Endothelial cell of umbilical vein (primary cell): Measurements from ENCODE around the gene MAPKBP1. TPM values are rescaled to one million over a fixed set of nuclear protein-coding genes. Genes with fewer than 3 reads are reported as not detected.

ENCODE experiments used
- BruUV-seq: library from RNA; stranded (reverse); fragments of 400-500 nt; replicated peaks from 2 replicates; lab custom pipeline; 2021; lab: Mats Ljungman, UMichigan
- CTCF ChIA-PET: fragments of 300-600, 350-600 bp; sonication (Branson Sonifier 250); formaldehyde crosslinking; loops from one replicate; lab custom pipeline; 2021; ENCODE audit warnings: antibody characterized with exemption, inconsistent platforms; lab: Charles Lee
- POLR2A ChIA-PET: fragments of 300-600, 350-600 bp; sonication (Branson Sonifier 250); formaldehyde crosslinking; loops from one replicate; lab custom pipeline; 2021; ENCODE audit warnings: antibody characterized with exemption, inconsistent platforms; lab: Charles Lee
- DNase-seq: peaks from one replicate; pipeline ENCODE4 v3.0.0-alpha.2; 2011; ENCODE audit warnings: low read depth, low spot score
- FAIRE-seq: peaks from 2 replicates; lab custom pipeline; 2011; peaks lifted over from hg19 to GRCh38; lab: Jason Lieb, UNC
- H2AFZ ChIP-seq: 2 replicates; pipeline ENCODE4 v1.6.0; 2012; ENCODE audit warnings: low read depth, low read length, control low read depth, inconsistent platforms
- H3K27ac ChIP-seq: 2 replicates; pipeline ENCODE4 v1.5.1; 2011; ENCODE audit warnings: low read depth, mild to moderate bottlenecking, control low read depth, low read length, moderate library complexity; ENCODE audit not compliant: insufficient read depth
- H3K27me3 ChIP-seq, 2 experiments: 2 replicates each; pipeline versions ENCODE4 v1.6.0 to v1.6.1; 2011; ENCODE audit warnings: low read length in 2 of 2, mixed read lengths in 1 of 2; ENCODE audit not compliant: control insufficient read depth in 2 of 2, insufficient read depth in 2 of 2
- H3K36me3 ChIP-seq, 2 experiments: 2 replicates in 1 of 2; 3 replicates in 1 of 2; pipeline ENCODE4 v1.5.1; 2011; ENCODE audit warnings: low read length in 2 of 2, mild to moderate bottlenecking in 1 of 2, moderate library complexity in 1 of 2; ENCODE audit not compliant: control insufficient read depth in 2 of 2, insufficient read depth in 2 of 2; ENCODE audit errors: extremely low read depth in 1 of 2
- H3K4me1 ChIP-seq: 3 replicates; pipeline ENCODE4 v1.5.1; 2011; ENCODE audit warnings: mild to moderate bottlenecking, low read length; ENCODE audit not compliant: control insufficient read depth, insufficient read depth; ENCODE audit errors: extremely low read depth
- H3K4me2 ChIP-seq: 2 replicates; pipeline ENCODE4 v1.6.1; 2011; ENCODE audit warnings: low read length, control low read depth, mixed read lengths; ENCODE audit not compliant: insufficient read depth
- H3K4me3 ChIP-seq, 3 experiments: fragments of 200-600 bp in 1 of 3; sonication (generic), shearing (Covaris generic) in 1 of 3; replicated peaks in 1 of 3; 2 replicates each; pipeline ENCODE4 v1.5.1; 2011 to 2016; ENCODE audit warnings: control low read depth in 3 of 3, low read length in 3 of 3, mild to moderate bottlenecking in 2 of 3, inconsistent platforms in 1 of 3, low read depth in 1 of 3, moderate library complexity in 1 of 3; ENCODE audit not compliant: insufficient read depth in 1 of 3
- H3K79me2 ChIP-seq: 2 replicates; pipeline ENCODE4 v1.6.0; 2012; ENCODE audit warnings: low read length, inconsistent platforms; ENCODE audit not compliant: control insufficient read depth, insufficient read depth
- H3K9ac ChIP-seq: replicated peaks from 2 replicates; pipeline ENCODE3; 2011; ENCODE audit warnings: low read length, control low read depth; ENCODE audit not compliant: insufficient read depth; ENCODE audit errors: extremely low read depth
- H3K9me1 ChIP-seq: replicated peaks from 3 replicates; pipeline ENCODE4 v1.6.0; 2011; ENCODE audit warnings: mild to moderate bottlenecking, low read length; ENCODE audit not compliant: control insufficient read depth, insufficient read depth; ENCODE audit errors: extremely low read depth
- H3K9me3 ChIP-seq: replicated peaks from 2 replicates; pipeline ENCODE4 v1.5.1; 2012; ENCODE audit warnings: low read length, inconsistent platforms; ENCODE audit not compliant: control insufficient read depth, insufficient read depth
- H4K20me1 ChIP-seq: replicated peaks from 2 replicates; pipeline ENCODE3; 2011; ENCODE audit warnings: mild to moderate bottlenecking, low read length; ENCODE audit not compliant: control insufficient read depth, insufficient read depth; ENCODE audit errors: extremely low read depth
- CTCF ChIP-seq, 2 donors: IDR thresholded peaks; 1 replicate in 1 of 2; 2 replicates in 1 of 2; pipeline ENCODE4 v1.5.1; 2011; ENCODE audit warnings: low read length in 2 of 2, mild to moderate bottlenecking in 2 of 2, moderate library complexity in 2 of 2, control low read depth in 1 of 2, inconsistent platforms in 1 of 2, low read depth in 1 of 2; ENCODE audit not compliant: insufficient read depth in 1 of 2; ENCODE audit errors: extremely low read depth in 1 of 2
- EZH2 ChIP-seq: IDR thresholded peaks from 2 replicates; pipeline ENCODE4 v1.6.1; 2012; ENCODE audit warnings: borderline replicate concordance, low read depth, mild to moderate bottlenecking, moderate library complexity, low read length, inconsistent platforms; ENCODE audit not compliant: severe bottlenecking
- FOS ChIP-seq: IDR thresholded peaks from 2 replicates; pipeline ENCODE4 v1.6.1; 2011; ENCODE audit warnings: mild to moderate bottlenecking, low read length, moderate library complexity, borderline replicate concordance; ENCODE audit not compliant: insufficient read depth
- GATA2 ChIP-seq: IDR thresholded peaks from 2 replicates; pipeline ENCODE4 v1.7.0; 2011; ENCODE audit warnings: low read depth, mild to moderate bottlenecking, moderate library complexity, mixed read lengths, low read length; ENCODE audit not compliant: insufficient read length, insufficient read depth
- JUN ChIP-seq: IDR thresholded peaks from 2 replicates; pipeline ENCODE4 v1.6.1; 2011; ENCODE audit warnings: borderline replicate concordance, low read depth; ENCODE audit not compliant: insufficient read length, insufficient read depth
- MAX ChIP-seq: IDR thresholded peaks from 2 replicates; pipeline ENCODE4 v1.6.1; 2011; ENCODE audit not compliant: insufficient read depth, insufficient read length
- MYC ChIP-seq: IDR thresholded peaks from one replicate; pipeline ENCODE4 v1.6.1; 2011; ENCODE audit warnings: mild to moderate bottlenecking, low read depth, low read length
- POLR2A ChIP-seq: IDR thresholded peaks from 2 replicates; pipeline ENCODE4 v1.6.1; 2012; ENCODE audit warnings: low read depth, mild to moderate bottlenecking, control low read depth, low read length
- POLR2AphosphoS5 ChIP-seq: IDR thresholded peaks from 2 replicates; pipeline ENCODE4 v1.6.1; 2012; ENCODE audit warnings: low read depth, mild to moderate bottlenecking, control low read depth, low read length, moderate library complexity; ENCODE audit not compliant: insufficient read depth
- dilution Hi-C: fragments of 300-500 bp; cut with MboI; formaldehyde crosslinking; loops from one replicate; pipeline ENCODE4 v1.15.0; 2019; ENCODE audit warnings: low sequenced_read_pairs; ENCODE audit not compliant: extremely low pct_ligation_motif_present
- intact Hi-C: fragments of 100-400 bp; cut with micrococcal nuclease; formaldehyde crosslinking; loops from one replicate; pipeline ENCODE4 v1.10.0; 2022
- polyA plus RNA-seq, 4 experiments: library from polyadenylated mRNA; depleted of rRNA in 3 of 4; stranded (reverse) in 3 of 4; unstranded in 1 of 4; fragments of >200 nt; gene quantifications; 2 replicates each; pipeline versions ENCODE4 v1.2.1 to v1.2.3, GENCODE V29; 2011 to 2012; ENCODE audit warnings: missing spikeins in 1 of 4
- total RNA-seq: library from RNA; stranded (reverse); gene quantifications from 2 replicates; pipeline ENCODE4 v1.2.3, GENCODE V29; 2021

Gene MAPKBP1
- total and polyA plus RNA-seq, 2 donors (not counting 3 experiments of a cell fraction or from before 2014, with no cell fraction given): 12.3 to 55.8 TPM

GRCh38 chr15:41816788-41817187, 42.5 kb downstream of the MAPKBP1 start:
- H3K4me1 ChIP-seq: no peaks in the 10 kb centered on the region
- H4K20me1 ChIP-seq: no peaks in the 10 kb centered on the region
- dilution Hi-C loops (no loop called here), intact Hi-C loops (no loop called here)
- DNase-seq (no peak), FAIRE-seq (no peak)
- H3K9me3 ChIP-seq: no peaks in the 10 kb centered on the region
- no peak overlapping the region for H3K4me2 ChIP-seq
- no peak overlapping the region for H3K27ac ChIP-seq
- H3K27me3 ChIP-seq: no peaks in the 10 kb centered on the region
- BruUV-seq: no TSS peak
- POLR2A ChIA-PET: interaction anchor here (1.3 kb wide), 1 partner anchor 42 kb away, joined by 3 read pairs; the partner anchor contains the start of gene MAPKBP1
- no peaks in the 10 kb centered on the region for H3K79me2 ChIP-seq
- no peak overlapping the region for H3K9ac ChIP-seq
- no peak overlapping the region for H3K4me3 ChIP-seq
- H2AFZ ChIP-seq: no peak overlapping the region
- no peaks in the 10 kb centered on the region for H3K9me1 ChIP-seq
- peaks cover 18 to 56% of the 10 kb centered on the region in 2 experiments for H3K36me3 ChIP-seq
- CTCF ChIA-PET: interaction anchor here (1.3 to 2.9 kb wide), 4 partner anchors 42 to 88 kb away, joined by 3 to 12 read pairs (median 6); partner anchors contain the start of gene MAPKBP1
- TF ChIP-seq MYC (no peak), CTCF (IDR thresholded peaks at IDR 0.05; ENCODE audit: extremely low read depth in 1 of 2, insufficient read depth in 1 of 2, low read depth in 1 of 2, low read length in 2 of 2) (no peak), POLR2A (no peak), MAX (no peak), EZH2 (no peak), JUN (no peak), POLR2AphosphoS5 (no peak), FOS (no peak), GATA2 (no peak)
